Measurements from ENCODE around the gene RIPOR2. TPM values are rescaled to one million over a fixed set of nuclear protein-coding genes. Genes with fewer than 3 reads are reported as not detected.

Gene RIPOR2
- total RNA-seq, 1 donor, result 5.2 TPM

DNA sequence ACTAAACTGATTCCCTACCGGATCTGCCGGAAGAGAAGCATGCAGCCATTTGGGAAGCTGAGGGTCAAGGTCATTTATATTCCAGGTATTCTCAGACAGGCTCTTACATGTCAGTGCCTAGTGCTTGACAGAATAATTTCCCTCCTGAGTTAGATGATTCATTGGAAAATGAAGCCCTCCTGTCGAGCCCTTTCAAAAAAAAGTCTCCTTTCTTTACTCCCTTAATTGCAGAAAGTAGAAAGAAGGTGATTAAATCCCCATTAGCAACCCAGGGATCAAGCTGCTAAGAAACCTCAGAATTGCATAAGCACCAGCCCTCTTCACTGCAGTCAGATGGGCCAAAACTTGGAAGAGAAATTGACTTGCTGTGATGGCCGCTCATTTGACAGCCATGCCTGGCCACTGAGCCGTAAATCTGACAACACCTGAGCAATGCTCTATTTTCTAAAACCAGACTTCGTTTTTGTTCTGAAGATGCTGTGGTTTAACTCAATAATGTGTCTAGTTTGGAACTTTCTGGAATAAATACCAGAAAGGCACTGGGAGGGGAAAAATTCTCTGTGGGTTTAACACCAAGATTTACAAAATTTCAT lies 76.1 kb downstream of the RIPOR2 start:
- TF ChIP-seq, protein P1, sequence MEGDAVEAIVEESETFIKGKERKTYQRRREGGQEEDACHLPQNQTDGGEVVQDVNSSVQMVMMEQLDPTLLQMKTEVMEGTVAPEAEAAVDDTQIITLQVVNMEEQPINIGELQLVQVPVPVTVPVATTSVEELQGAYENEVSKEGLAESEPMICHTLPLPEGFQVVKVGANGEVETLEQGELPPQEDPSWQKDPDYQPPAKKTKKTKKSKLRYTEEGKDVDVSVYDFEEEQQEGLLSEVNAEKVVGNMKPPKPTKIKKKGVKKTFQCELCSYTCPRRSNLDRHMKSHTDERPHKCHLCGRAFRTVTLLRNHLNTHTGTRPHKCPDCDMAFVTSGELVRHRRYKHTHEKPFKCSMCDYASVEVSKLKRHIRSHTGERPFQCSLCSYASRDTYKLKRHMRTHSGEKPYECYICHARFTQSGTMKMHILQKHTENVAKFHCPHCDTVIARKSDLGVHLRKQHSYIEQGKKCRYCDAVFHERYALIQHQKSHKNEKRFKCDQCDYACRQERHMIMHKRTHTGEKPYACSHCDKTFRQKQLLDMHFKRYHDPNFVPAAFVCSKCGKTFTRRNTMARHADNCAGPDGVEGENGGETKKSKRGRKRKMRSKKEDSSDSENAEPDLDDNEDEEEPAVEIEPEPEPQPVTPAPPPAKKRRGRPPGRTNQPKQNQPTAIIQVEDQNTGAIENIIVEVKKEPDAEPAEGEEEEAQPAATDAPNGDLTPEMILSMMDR (IDR thresholded peaks at IDR 0.05; ENCODE audit: insufficient read depth, low read depth, low read length), result no peak
- no peak for DNase-seq (ENCODE audit: low read depth)
- H3K4me3 ChIP-seq (ENCODE audit: low read depth, low read length), result no peak overlapping the region

DNA sequence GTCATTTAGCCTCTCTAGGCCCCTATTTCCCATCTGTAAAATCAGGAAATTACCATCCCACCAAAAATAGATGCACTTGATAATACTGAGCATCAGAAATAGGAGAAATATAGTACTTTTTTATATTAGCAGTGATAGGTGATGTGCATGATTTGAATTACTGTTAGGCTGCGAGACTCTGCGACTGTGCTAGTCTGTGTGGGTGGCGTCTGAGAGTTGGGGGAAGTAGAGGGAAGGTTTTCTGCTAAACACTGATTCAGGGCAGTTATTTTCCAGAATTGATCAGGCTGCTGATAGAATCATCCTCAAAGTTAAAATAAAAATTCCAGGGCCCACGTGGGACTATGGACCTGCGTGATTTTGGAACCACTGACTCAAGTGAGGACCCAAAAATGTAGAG lies 76.6 kb downstream of the RIPOR2 start:
- DNase-seq (ENCODE audit: low read depth), result no peak
- no peak overlapping the region for H3K4me3 ChIP-seq (ENCODE audit: low read depth, low read length)
- TF ChIP-seq, protein P1 (IDR thresholded peaks at IDR 0.05; ENCODE audit: insufficient read depth, low read depth, low read length), result no peak

DNA sequence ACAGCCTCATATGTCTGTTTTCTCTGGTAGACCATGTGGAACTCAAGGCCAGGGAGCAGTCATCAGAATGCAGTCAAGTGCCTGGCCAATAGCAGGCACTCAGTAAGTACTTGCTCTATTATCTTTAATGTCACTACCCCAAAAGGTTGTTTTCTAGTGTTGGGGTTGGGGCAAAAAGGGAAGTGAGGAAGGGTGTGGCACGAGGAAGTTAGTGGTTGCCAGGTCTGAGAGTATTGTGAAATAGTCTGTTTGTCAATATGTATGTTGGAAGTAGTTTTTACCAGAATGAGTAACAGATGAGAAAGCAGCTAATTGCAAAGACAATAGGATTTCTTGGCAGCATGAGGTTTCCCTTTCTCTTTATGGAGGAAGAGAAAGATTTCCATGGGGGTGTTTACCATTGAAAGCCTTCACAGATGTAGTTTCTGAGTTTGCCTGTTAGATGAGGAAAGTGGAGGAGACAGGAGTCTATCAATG lies 77.5 kb downstream of the RIPOR2 start:
- DNase-seq (ENCODE audit: low read depth), result peak; percentile 45
- TF ChIP-seq, protein P1 (IDR thresholded peaks at IDR 0.05; ENCODE audit: insufficient read depth, low read depth, low read length), result no peak
- no peak overlapping the region for H3K4me3 ChIP-seq (ENCODE audit: low read depth, low read length)

DNA sequence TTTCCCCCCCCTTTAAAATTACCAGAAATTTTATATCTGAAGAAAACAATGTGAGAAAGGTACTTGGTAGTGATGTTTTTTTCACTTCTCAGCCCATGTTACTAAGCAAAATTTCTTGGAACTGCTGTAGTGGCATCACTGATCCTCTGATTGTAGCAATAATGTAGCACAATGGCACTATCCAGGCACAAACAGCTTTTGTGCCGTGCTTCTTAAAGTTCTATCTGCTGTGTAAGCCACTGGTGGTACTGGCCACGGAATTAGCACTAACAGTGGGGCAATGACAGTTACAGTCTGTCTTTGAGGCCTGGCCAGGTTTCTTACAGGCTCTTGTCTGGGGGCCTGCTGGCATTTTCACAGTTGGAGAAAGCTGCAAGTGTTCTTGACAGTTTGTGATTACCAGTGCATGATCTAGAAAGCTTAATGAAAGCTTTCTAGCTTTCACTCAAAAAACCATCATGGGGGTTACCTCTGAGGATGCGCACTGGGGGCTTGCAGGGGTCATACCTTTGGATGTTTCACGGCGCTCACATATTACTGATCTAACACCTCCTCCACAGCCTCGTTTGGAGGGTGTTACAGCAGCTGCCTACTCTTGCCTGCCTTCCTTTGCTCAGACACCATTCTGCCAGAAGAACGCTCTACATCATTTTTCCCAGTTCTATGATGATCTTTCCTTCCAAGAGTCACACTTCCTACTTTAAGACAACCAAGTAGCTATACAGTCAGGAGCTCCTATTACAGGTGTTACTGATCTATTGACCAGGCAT lies 78.7 kb downstream of the RIPOR2 start:
- TF ChIP-seq, protein P1 (IDR thresholded peaks at IDR 0.05; ENCODE audit: insufficient read depth, low read depth, low read length), result no peak
- DNase-seq (ENCODE audit: low read depth), result no peak
- H3K4me3 ChIP-seq (ENCODE audit: low read depth, low read length), result no peak overlapping the region

DNA sequence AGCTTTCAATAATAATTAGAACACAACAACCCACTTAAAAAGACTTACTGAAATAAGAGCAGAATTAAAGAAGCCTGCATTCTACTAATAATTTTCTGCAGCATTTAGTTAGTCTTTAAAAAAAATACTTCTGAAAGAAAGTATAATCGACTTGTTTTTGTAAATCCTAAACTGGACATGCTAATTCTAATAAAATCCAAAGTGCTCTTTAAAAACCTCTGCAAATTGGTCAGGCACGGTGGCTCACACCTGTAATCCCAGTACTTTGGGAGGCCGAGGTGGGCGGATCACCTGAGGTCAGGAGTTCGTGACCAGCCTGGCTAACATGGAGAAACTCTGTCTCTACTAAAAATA lies 79.5 kb downstream of the RIPOR2 start:
- DNase-seq (ENCODE audit: low read depth), result no peak
- TF ChIP-seq, protein P1 (IDR thresholded peaks at IDR 0.05; ENCODE audit: insufficient read depth, low read depth, low read length), result no peak
- H3K4me3 ChIP-seq (ENCODE audit: low read depth, low read length), result no peak overlapping the region

DNA sequence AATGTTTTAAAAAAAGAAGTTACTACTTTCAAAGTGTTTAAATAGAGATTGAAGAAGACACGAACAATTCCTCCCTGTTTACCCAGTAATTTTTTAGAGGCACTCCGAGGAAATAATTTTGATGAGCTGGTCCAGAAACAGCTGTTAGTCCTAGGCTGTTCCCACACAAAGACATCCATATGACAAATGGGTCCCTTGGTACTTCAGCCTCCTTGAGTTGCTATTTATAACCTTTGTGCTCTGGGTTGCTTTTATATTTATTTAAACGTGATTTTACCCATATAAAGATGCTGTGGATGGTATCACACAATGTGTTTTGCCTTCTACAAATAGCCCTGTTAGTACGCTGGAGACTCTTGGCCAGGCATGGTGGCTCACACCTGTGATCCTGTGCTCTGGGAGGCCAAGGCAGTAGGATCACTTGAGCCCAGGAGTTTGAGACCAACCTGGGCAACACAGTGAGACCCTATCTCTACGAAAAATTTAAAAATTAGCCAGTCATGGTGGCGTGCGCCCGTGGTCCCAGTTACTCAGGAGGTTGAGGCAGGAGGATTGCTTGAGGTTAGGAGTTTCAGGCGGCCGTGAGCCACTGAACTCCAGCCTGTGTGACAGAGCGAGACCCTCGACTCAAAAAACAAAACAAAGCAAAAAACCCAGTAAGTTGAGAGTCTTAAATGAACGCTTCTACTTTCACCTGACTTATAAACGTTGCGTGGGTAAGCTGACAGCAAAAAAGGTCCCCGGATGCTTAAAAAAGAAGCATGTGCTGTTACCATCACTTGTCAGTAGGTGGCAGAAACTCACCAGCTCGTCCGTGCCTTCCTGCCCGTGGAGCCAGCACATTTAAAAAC lies 80.1 kb downstream of the RIPOR2 start:
- peak; percentile 78 for DNase-seq (ENCODE audit: low read depth)
- H3K4me3 ChIP-seq (ENCODE audit: low read depth, low read length), result no peak overlapping the region
- TF ChIP-seq, protein P1 (IDR thresholded peaks at IDR 0.05; ENCODE audit: insufficient read depth, low read depth, low read length), result peak; percentile 88
